Measurements from ENCODE around the gene RAD51B.

The RAD51B gene

DNA sequence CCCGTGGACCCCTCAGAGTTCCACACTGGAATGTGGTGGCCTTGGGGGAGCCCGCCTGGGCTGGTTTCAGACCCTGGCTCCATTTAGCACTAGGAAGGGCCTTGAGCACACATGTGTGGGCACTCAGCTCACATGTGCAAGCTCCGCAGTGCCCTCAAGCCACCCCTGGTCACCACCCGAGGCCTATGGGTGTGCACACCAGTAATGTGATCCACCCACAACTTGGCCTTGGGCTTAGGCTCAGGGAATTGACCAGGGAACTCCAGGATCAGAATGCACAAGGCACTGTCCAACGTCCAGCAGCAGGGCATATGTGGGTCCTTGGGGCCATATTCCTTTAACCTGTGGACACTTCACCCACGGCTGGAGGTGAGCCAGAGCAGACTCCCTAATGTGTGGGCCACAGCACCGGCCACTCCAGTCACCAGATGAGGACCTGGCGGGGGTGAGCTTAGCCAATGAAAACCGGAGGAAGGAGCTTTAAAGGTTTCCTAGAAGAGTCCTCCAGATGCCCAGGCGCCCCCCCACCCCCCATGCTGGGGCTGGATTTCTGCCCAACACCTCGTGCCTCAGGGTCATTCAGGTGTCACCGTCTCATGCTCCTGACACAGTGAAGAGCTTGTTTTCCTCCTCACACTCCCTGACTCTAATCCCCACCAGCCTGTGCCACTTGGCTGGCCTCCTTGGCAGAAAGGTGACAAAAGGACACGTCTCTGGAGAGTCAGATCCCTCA, 764.1 kb downstream of the RAD51B start:
- TF ChIP-seq, protein P1, sequence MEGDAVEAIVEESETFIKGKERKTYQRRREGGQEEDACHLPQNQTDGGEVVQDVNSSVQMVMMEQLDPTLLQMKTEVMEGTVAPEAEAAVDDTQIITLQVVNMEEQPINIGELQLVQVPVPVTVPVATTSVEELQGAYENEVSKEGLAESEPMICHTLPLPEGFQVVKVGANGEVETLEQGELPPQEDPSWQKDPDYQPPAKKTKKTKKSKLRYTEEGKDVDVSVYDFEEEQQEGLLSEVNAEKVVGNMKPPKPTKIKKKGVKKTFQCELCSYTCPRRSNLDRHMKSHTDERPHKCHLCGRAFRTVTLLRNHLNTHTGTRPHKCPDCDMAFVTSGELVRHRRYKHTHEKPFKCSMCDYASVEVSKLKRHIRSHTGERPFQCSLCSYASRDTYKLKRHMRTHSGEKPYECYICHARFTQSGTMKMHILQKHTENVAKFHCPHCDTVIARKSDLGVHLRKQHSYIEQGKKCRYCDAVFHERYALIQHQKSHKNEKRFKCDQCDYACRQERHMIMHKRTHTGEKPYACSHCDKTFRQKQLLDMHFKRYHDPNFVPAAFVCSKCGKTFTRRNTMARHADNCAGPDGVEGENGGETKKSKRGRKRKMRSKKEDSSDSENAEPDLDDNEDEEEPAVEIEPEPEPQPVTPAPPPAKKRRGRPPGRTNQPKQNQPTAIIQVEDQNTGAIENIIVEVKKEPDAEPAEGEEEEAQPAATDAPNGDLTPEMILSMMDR (conservative IDR thresholded peaks at IDR 0.05): no peak
- TF ChIP-seq ZFX (IDR thresholded peaks at IDR 0.05): no peak
- H3K27ac ChIP-seq: no peak overlapping the region

DNA sequence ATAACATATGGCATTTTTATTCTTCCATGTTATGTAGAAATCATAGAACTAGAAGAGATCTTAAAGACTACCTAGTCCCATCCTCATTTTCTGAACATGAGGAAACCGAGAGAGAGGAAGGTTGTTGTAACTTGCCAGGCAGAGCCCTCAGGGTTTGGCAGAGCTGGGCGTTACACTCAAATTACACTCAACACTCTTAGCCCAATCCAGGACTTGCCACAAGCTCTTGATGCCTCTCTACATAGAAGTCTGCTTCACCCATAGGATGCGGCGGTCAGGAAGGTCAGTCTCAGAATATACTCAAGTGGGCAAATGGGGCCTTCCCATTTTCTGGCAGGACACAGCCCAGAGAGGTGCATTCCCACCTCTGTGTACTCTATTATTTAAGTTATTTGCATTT, 765.2 kb downstream of the RAD51B start:
- TF ChIP-seq, protein P1 (conservative IDR thresholded peaks at IDR 0.05): no peak
- no peak for TF ChIP-seq ZFX (IDR thresholded peaks at IDR 0.05)

DNA sequence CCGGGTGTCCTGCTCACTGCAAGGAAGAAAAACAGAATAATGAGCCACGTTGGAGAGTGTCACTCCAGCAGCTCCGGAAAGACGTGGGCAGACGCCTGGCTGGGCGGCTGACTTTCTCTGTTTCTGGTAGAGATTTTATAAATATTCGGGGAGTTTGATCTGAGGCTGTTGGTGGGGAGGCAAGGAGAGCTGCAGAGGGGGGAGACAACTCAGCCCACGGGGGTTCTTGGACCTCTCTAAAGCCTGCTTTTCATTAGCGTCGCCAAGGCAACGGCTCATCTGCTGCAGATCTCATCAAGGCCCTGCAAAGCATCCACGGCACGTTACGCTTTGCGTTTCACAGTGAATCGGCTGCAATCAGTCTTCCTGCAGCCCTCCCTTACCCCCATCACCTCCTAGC, 766.1 kb downstream of the RAD51B start:
- TF ChIP-seq, protein P1 (conservative IDR thresholded peaks at IDR 0.05): no peak
- TF ChIP-seq ZFX (IDR thresholded peaks at IDR 0.05): no peak
- no peak overlapping the region for H3K27ac ChIP-seq

More for the DNA sequence above, 765.2 kb downstream of the RAD51B start:
- H3K27ac ChIP-seq: no peak overlapping the region

DNA sequence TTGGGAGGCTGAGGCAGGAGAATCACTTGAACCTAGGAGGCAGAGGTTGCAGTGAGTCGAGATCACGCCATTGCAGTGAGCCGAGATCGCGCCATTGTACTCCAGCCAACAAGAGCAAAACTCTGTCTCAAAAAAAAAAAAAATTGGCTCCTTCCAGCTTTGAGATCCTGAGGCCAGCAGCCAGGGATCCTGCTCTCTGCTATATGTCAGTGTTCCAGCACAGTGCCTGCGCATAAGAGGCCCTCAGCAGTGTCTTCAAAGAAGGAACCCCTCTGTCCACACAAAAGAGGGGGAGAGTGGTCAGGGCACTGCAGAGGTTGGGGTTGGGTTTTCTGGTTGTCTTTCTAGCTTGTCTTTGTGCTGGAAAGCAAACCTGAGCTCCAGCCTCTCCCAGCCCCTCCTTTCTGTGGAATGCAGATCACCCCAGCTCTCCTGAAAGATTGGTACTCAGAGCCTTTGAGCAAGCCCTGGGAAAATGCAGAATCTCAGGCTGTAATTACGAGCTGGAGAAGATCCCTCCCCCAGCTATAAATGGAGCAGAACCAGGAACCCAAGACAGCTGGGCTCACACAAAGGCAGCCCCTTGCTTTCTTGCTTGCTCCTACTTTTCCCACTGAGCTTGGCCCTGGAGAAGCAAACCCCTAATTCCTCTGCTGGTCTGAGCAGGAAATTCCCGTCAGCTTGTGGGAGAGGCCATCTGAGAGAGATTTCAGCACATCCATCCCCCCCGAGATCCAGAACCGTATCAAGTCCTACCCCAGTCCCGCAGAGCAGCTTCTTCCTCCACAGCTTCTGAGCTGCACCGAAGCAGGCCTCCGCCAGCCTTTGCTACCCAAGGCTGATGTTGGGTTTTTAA, 767.5 kb downstream of the RAD51B start:
- H3K27ac ChIP-seq: no peak overlapping the region

DNA sequence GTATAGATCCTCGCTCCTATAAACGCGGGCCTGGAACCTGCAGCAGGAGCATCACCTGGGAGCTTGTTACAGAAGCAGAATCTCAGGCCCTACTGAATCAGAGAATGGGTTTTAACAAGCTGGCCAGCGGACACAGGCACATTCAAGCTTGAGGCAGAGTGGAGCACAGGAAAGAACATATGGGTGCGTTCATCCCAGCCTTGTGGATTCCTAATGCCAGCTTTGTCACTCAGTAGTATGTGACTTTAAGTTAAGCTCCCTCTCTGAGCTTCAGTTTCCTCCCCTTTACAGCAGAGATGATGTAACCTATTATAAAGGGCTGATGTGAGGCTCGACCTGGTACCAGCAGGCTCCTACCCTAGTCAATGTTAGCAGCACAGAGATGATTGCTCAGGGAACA, 768.4 kb downstream of the RAD51B start:
- H3K27ac ChIP-seq: no peak overlapping the region
- TF ChIP-seq, protein P1 (conservative IDR thresholded peaks at IDR 0.05): no peak
- TF ChIP-seq ZFX (IDR thresholded peaks at IDR 0.05): no peak

More for the DNA sequence above, 767.5 kb downstream of the RAD51B start:
- TF ChIP-seq, protein P1 (conservative IDR thresholded peaks at IDR 0.05): no peak
- TF ChIP-seq ZFX (IDR thresholded peaks at IDR 0.05): no peak

DNA sequence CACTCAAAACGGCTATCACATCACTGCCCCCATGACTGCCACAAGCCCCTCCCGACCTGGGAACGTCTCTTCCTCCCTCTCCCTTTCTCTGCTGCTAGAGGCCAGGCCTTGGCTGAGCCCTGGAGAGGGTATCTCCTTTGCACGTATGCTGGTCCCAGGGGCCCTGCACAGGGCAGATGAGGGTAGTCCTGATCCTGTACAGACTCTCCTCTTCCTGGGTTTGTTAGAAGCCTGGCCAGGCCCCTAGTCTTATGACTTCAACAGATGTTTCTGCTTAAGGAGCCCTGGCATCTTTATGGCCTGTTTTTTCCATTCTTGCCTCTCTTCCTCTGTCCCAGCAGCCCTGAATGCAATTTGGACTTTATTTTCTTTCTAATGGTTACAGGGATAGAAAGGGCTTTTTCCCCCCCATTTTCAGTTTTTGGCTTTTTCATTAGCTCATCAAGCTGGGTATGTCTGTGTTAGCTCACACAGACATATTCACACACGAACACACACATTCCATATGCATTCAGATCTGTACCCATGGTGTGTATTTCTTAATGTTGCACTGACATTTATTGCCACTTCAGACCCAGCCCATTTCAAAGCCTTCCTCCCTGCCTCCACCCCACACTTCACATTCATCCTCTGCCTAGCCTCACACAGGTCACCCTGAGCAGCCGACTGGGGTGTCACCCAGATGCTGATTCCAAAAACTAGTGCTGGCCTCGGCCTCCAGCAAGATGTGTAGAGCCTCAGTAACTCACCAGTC, 770.0 kb downstream of the RAD51B start:
- TF ChIP-seq, protein P1 (conservative IDR thresholded peaks at IDR 0.05): no peak
- no peak for TF ChIP-seq ZFX (IDR thresholded peaks at IDR 0.05)
- H3K27ac ChIP-seq: no peak overlapping the region

Data from C4-2B (cell line).